Measurements from ENCODE around the gene RCBTB1.
"Not testable (repeated sequence)": the region's sequence is repeated elsewhere in the genome, so short reads cannot be mapped to it uniquely, and the experiment has no call there.

The RCBTB1 gene

GRCh38 chr13:49602615-49603014, 17.3 kb upstream of the RCBTB1 start:
- not testable (repeated sequence) for DNase-seq

- no peak for DNase-seq
Observed at GRCh38 chr13:49602005-49602404, 16.6 kb upstream of the RCBTB1 start.

- DNase-seq, result no peak
Observed at GRCh38 chr13:49597043-49597641, 11.8 kb upstream of the RCBTB1 start.

GRCh38 chr13:49596221-49596620, 10.9 kb upstream of the RCBTB1 start:
- DNase-seq, result no peak

GRCh38 chr13:49594576-49594975, 9.2 kb upstream of the RCBTB1 start:
- DNase-seq, result no peak

GRCh38 chr13:49593876-49594275, 8.5 kb upstream of the RCBTB1 start:
- DNase-seq, result not testable (repeated sequence)

GRCh38 chr13:49590714-49591113, 5.4 kb upstream of the RCBTB1 start:
- DNase-seq, result not testable (repeated sequence)

- DNase-seq, result no peak
Observed at GRCh38 chr13:49587311-49587847, 2.0 kb upstream of the RCBTB1 start.

GRCh38 chr13:49586717-49587116, 1.4 kb upstream of the RCBTB1 start:
- DNase-seq, result no peak

GRCh38 chr13:49584771-49585182, 581 bp downstream of the RCBTB1 start:
- DNase-seq, result no peak

- DNase-seq, result no peak
Observed at GRCh38 chr13:49580980-49581680, 4.2 kb downstream of the RCBTB1 start.

- DNase-seq, result no peak
Observed at GRCh38 chr13:49579501-49579900, 5.9 kb downstream of the RCBTB1 start.

- DNase-seq, result no peak
Observed at GRCh38 chr13:49571299-49572240, 13.8 kb downstream of the RCBTB1 start.

- no peak for DNase-seq
Observed at GRCh38 chr13:49569993-49570689, 15.2 kb downstream of the RCBTB1 start.

GRCh38 chr13:49567491-49567890, 17.9 kb downstream of the RCBTB1 start:
- DNase-seq, result no peak

GRCh38 chr13:49566461-49566860, 18.9 kb downstream of the RCBTB1 start:
- no peak for DNase-seq

- not testable (repeated sequence) for DNase-seq
Observed at GRCh38 chr13:49565461-49565860, 19.9 kb downstream of the RCBTB1 start.

- DNase-seq, result no peak
Observed at GRCh38 chr13:49563516-49563915, 21.8 kb downstream of the RCBTB1 start.

- no peak for DNase-seq
Observed at GRCh38 chr13:49561062-49561410, 24.3 kb downstream of the RCBTB1 start.

- DNase-seq, result no peak
Observed at GRCh38 chr13:49560270-49561061, 24.9 kb downstream of the RCBTB1 start.

- no peak for DNase-seq
Observed at GRCh38 chr13:49559006-49559405, 26.4 kb downstream of the RCBTB1 start.

- no peak for DNase-seq
Observed at GRCh38 chr13:49554387-49554786, 31.0 kb downstream of the RCBTB1 start.

Measured in effector CD8-positive, alpha-beta T cell (primary cell).